GM19099 (cell line): ENCODE measurements around the gene STON2.

Source experiments
- POLR2A ChIP-seq: IDR thresholded peaks from 3 replicates; pipeline ENCODE4 v1.6.1; 2011; ENCODE audit warnings: low read depth; ENCODE audit not compliant: insufficient read length; ENCODE audit errors: extremely low read depth

STON2 gene

GRCh38 chr14:81252278-81252677 is 147.8 kb downstream of the STON2 start:
- no peak for TF ChIP-seq POLR2A

GRCh38 chr14:81247271-81247766 is 152.8 kb downstream of the STON2 start:
- no peak for TF ChIP-seq POLR2A

DNA sequence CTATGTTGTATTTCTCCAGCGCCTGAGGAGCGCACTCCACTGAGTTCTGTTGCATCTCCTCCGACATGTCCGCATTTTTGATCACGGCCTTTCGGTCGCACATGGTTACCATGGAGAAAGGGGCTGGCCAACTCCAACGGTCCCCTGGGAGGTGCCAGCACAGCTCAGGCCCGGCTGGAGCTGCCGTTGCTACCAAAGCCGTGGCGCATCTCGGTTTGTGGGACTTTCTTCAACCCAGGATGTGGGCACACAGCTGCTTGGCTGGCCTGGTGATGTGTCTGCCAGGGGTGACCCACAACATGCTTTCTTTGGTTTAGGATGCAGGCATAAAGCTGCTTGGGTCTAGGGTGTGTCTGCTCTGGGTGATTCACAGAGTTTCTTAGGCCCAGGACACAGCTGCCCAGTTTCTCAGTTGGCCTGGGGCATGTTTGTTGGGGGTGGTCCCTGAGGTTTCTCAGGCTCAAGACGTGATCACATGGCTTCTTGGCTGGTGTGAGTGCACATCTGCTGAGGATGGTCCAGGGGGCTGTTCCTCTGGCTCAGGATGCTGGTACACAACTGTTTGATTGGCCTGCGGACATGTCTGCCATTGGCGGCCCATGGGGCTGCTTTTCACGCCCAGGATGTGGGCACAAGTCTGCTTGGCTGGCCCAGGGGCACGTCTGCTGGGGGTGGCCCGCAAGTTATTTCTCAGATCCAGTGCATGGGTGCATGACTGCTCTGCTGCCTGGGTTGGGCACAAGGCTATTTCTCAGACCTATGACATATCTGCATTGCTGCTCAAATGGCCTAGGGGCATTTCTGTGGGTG is 153.5 kb downstream of the STON2 start:
- no peak for TF ChIP-seq POLR2A

- no peak for TF ChIP-seq POLR2A
Observed at GRCh38 chr14:81245771-81246170, 154.4 kb downstream of the STON2 start.

DNA sequence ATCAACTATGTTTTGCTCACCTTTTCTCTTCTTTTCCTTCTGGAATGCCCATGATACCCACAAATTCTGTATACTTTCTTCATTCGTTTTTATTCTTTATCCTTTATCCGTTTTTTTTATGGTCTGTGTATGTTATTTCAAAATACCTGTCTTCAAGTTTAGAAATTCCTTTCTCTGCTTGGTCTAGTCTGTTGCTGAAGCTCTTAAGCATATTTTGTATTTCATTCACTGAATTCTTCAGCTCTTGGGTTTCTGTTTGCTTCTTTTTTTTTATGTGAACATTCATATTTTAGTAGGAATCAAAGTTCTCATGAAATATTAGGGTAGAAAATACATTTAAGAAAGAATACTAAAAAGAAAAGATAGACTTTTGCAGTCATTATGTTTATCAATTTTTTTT is 156.6 kb downstream of the STON2 start:
- no peak for TF ChIP-seq POLR2A

DNA sequence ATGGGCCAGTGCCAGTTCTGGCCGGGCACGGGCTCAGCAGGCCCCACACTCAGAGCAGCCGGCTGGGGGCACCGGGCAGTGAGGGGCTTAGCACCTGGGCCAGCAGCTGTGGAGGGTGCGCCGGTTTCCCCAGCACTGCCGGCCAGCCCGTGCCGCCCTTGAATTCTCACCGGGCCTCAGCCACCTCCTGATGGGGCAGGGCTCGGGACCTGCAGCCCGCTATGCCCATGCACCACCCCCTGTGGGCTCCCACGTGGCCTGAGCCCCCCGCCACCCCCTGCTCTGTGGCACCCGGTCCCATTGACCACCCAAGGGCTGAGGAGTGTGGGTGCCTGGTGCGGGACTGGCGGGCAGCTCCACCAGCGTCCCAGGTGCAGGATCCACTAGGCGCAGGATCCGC is 164.0 kb downstream of the STON2 start:
- TF ChIP-seq POLR2A: no peak

DNA sequence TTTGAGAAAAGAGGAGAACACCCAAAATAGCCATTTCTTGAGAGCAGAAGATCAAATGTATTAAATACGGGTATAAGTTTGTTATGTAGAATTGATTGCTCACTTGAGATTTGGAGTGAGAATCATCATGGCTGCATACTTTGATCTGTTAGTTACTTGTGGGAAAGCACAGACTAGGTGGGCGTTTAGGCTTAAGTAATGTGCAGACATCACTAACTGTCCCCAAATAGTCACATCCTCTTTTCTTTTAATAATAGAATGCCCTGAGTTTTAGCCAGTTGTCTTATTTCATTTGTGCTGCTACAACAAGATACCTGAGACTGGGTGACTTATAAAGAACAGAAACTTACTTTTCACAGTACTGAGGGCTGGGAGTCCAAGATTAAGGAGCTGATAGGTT is 165.0 kb downstream of the STON2 start:
- TF ChIP-seq POLR2A: no peak

DNA sequence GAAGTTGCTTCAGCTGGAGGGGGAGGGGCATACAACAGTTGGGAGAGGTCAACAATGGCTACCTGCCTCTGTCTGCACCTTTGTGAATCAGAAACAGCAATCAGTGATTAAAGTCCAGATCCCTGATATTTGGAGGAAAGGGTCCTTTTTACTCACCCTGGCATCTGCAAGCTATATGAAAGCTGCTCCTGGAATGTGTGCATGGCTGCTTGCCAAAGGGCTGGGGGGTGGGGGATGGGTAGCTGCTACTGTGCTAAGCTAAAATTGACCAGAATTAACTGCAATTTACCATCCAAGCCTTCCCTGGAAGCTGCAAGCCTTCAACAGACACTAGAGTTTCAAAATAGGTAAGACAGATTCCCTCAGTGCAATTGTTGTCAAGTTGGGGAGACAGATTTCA is 165.8 kb downstream of the STON2 start:
- no peak for TF ChIP-seq POLR2A

- no peak for TF ChIP-seq POLR2A
Observed at GRCh38 chr14:81233615-81234014, 166.5 kb downstream of the STON2 start.

DNA sequence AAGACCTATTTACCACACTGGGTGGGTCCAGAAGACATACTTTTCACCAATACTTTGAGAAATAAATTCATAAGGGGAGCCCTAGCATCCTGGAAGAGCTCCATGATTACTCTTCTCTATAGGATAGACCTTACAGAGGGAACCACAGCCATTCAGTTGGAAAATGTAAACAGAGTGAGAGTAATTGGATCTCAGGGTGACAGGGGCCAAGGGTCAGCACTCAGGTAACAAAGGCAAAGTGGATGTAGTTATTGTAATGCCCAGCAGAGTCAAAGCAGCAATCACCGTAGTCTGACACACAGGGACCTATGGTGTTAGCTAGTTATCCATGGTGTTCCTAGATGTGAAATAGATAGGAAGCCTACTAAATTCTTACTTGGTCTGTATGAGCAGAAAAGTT is 168.6 kb downstream of the STON2 start:
- TF ChIP-seq POLR2A: no peak

- no peak for TF ChIP-seq POLR2A
Observed at GRCh38 chr14:81224222-81224621, 175.9 kb downstream of the STON2 start.

- no peak for TF ChIP-seq POLR2A
Observed at GRCh38 chr14:81222691-81223090, 177.4 kb downstream of the STON2 start.

DNA sequence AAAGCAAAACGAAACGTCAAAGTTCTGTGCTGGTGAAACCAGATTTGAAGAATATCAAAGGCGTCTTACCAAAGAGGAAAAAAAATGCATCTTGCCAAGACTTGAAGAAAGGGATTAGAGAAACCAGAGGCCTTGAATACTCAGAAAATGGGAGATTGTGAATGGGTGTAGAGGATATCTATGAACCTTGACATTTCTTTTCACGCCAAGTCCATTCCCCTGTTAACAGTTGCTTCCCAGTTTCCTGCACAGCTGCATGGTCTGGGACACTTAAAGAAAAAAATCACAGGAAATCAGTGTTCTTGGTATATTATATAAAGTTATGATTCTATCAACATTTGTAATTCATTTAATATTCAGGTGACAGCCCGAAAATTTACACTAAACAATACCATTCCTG is 178.0 kb downstream of the STON2 start:
- TF ChIP-seq POLR2A: no peak

GRCh38 chr14:81221579-81222102 is 178.5 kb downstream of the STON2 start:
- TF ChIP-seq POLR2A: no peak

DNA sequence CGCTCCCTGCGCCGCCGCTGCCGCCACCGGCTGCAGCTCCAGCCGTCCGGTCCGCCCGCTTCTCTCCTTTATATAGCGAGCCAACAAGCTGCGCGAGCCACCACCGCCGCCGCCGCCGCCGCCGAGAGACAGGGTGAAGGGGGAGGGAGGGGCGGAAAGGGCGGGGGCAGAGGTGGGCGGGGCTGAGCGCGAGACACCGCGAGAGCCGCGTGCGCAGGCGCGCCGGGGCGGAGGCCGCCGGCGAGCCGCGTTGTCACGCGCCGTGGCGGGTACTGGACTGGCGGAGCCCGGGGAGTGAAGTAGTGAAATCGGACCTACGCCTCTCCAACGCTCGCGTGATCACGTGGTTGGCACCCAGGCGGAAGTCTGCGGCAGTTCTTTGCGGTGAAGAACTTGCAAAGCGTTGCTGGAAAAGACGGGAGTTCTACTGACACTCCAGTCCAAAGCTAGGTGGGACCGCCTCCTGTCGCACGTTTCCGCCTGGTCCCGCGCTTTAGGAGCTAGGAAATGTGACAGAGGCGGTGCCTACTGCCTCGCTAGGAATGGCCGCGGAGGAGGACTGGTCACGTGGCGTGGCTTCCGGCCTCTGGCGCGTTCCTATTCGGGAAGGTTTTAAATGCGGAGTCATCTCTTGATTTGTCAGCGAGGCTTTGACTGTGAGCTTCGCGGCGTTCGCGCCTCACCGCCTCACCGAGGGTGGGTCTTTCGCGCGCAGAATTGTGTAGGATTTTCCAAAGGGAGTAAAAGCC is 179.1 kb downstream of the STON2 start, which contains the start of gene GTF2A1:
GTF2A1 (minus strand) TSS at position 130 of the 749 bp plus-strand sequence. CDS start 441 bp downstream, outside the sequence.
- peak; percentile 99 for TF ChIP-seq POLR2A

DNA sequence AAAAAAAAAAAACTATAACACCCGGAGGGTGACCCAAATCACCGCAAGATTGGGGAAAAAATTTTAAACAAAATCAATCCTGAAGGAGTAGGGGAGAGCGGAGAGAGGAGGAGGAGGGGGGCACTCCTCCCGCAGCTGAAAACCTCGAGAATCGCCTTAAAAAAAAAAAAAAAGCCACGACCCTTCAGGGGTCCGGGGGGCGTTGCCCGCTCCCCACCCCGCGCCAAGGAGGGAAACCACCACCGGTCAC is 179.6 kb downstream of the STON2 start:
- TF ChIP-seq POLR2A: no peak
